NCI-H226 (cell line): Measurements from ENCODE around the gene TAP1.
A peak's percentile ranks its signal among the peaks of the same experiment; 100 is the strongest.

Experiments used
- DNase-seq: peaks from one replicate; pipeline ENCODE4 v3.0.0-alpha.2; 2015

The TAP1 gene

DNA sequence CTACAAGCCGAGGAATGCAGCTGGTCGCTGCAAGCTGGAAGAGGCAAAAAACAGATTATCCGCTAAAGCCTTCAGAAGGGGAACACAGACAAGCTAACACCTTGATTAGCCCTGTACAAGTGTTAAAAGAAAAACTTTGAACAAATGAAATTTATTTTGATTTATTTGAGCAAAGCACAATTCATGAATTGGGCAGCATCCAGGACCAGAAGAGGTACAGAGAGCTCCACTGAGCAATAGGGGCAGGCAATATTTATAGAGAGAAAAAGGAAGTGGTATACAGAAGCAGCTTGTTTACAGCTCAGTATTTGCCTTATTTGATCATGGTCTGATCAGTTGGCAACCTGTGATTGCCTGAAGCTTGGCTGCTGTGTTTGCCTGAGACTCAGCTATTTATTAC is 54.3 kb downstream of the TAP1 start:
- DNase-seq: no peak

DNA sequence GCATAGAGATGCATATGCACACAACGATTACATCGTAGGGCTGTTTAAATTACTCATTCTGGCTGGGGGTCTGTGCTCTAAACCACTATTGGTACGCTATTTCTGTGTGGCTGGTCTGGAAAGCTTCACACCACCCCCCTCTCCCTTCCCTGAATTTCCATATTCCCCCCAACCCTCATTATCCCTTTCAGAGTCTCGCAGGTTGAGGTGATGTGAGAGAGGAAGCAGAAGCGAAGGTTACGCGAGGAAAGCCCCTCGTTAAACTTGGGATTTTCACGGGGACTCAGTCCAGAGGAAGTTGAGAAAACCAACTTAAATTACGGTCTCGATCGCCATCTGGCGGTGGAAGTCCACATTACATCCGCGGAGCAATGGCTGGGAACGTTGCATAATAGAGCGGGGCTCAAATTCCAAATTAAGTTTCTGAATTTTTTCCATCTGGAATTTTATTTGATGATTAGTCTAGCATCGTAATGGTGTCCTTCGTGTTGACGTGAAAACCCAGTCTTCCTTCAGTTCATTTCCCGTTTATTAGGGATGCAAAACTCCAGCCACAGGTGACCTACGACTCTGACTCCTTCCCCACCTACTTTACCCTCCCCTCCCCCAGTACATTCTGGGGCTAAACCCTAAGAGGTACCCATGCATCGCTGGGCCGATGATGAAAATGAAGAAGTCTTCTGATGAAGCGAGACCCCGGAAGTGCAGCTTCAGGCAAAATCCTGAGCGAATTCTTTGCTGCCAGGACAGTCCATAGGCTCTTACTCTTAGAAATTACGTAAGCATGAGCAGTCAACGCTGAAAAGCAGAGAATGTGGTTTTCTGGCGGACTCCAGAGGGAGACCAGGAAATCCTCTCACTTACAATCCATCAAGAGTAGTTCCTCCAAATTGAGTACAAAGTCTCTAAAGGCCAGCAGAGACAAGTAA is 56.4 kb downstream of the TAP1 start:
- DNase-seq: peak; percentile 68
